ENCODE measurements around the gene HHIP. TPM values are rescaled to one million over a fixed set of nuclear protein-coding genes. Genes with fewer than 3 reads are reported as not detected.
A peak's percentile ranks its signal among the peaks of the same experiment; 100 is the strongest.

HHIP gene
- total RNA-seq, 1 experiment from 2014 or later: not detected

- no peak for TF ChIP-seq YY1 (IDR thresholded peaks at IDR 0.05; ENCODE audit: extremely low read depth, insufficient replicate concordance, low read depth, low read length)
- TF ChIP-seq REST (IDR thresholded peaks at IDR 0.05; ENCODE audit: low read depth): no peak
- TF ChIP-seq FOSL1 (IDR thresholded peaks at IDR 0.05; ENCODE audit: low read depth): peak; percentile 13; the same call in 1 of the 2 replicates
- TF ChIP-seq ZFX (IDR thresholded peaks at IDR 0.05): no peak
- TF ChIP-seq EZH2phosphoT487 (IDR thresholded peaks at IDR 0.05; ENCODE audit: borderline replicate concordance): no peak
- no peak for TF ChIP-seq POLR2AphosphoS5 (IDR thresholded peaks at IDR 0.05; ENCODE audit: low read depth, low read length)
- TF ChIP-seq ZBTB33 (IDR thresholded peaks at IDR 0.05; ENCODE audit: extremely low read depth, insufficient replicate concordance, low read length): no peak
- peak; percentile 22; the same call in 1 of the 2 replicates for TF ChIP-seq SP1 (IDR thresholded peaks at IDR 0.05; ENCODE audit: low read depth)
- H3K9me3 ChIP-seq (ENCODE audit: control insufficient read depth in 1 of 2, insufficient read depth in 1 of 2, low read depth in 1 of 2, low read length in 2 of 2): no peaks in the 10 kb centered on the region
- peak overlapping the region; percentile 65 for H2AFZ ChIP-seq (ENCODE audit: low read depth, low read length, poor library complexity, severe bottlenecking)
- ChIA-PET RAD21 (ENCODE audit: low non-redundant PET in 1 of 2, low total read pairs in 2 of 2, uncharacterized antibody in 2 of 2, unreplicated experiment in 2 of 2) (no interaction called here), CTCF (no interaction called here), POLR2A (no interaction called here)
- H3K4me2 ChIP-seq (ENCODE audit: low read length): peak overlapping the region; percentile 37
- intact Hi-C loops (cut with micrococcal nuclease): no loop called here
- H3K9me2 ChIP-seq (ENCODE audit: insufficient read depth): no peaks in the 10 kb centered on the region
- no peak for DNase-seq (ENCODE audit: low read depth, low spot score)
- H3K4me1 ChIP-seq (ENCODE audit: control insufficient read depth in 1 of 2, insufficient read depth in 2 of 2, low read length in 2 of 2): peaks cover 0 to 15% of the 10 kb centered on the region in 2 experiments; a peak in 3 of 4 replicates
- peak; percentile 76 for ATAC-seq
- no peaks in the 10 kb centered on the region for H4K20me1 ChIP-seq (ENCODE audit: insufficient read depth)
- no peaks in the 10 kb centered on the region for H3K36me3 ChIP-seq (ENCODE audit: control insufficient read depth in 1 of 2, insufficient read depth in 2 of 2, low read length in 2 of 2)
- no peak overlapping the region for H3K9ac ChIP-seq (ENCODE audit: low read length)
- no peaks in the 10 kb centered on the region for H3K79me2 ChIP-seq (ENCODE audit: insufficient read depth, low read length)
- no peaks in the 10 kb centered on the region for H3K27me3 ChIP-seq (ENCODE audit: insufficient read depth, low read length)
- no peak overlapping the region for H3K27ac ChIP-seq (ENCODE audit: low read depth, low read length)
- no peak overlapping the region for H3K4me3 ChIP-seq (replicated peaks in 1 of 2; ENCODE audit: low read depth in 1 of 2, low read length in 2 of 2)
- no TSS peak for BruUV-seq (replicated peaks)
Measured at GRCh38 chr4:144734522-144734921, 88.6 kb downstream of the HHIP start.
